HEK293 (cell line): ENCODE measurements around the gene GRK2.

Experiments used
- SETDB1 ChIP-seq: IDR thresholded peaks from one replicate; pipeline ENCODE4 v1.6.1; 2017; ENCODE audit warnings: mild to moderate bottlenecking, low read length, moderate library complexity, mixed read lengths; ENCODE audit not compliant: insufficient read length
- TCF7L2 ChIP-seq: IDR thresholded peaks from 2 replicates; pipeline ENCODE4 v1.6.1; 2011; ENCODE audit warnings: low read depth, mild to moderate bottlenecking, inconsistent platforms, low read length, moderate library complexity, borderline replicate concordance
- YY1 ChIP-seq: fragments of 450-650 bp; formaldehyde crosslinking; IDR thresholded peaks from 2 replicates; pipeline ENCODE4 v1.5.1; 2018; ENCODE audit warnings: missing biosample characterization, missing genetic modification characterization
- ZFP69B ChIP-seq: fragments of 450-650 bp; formaldehyde crosslinking; IDR thresholded peaks from 2 replicates; pipeline ENCODE4 v1.5.1; 2016; ENCODE audit warnings: missing biosample characterization, missing genetic modification characterization
- ZNF112 ChIP-seq: fragments of 450-650 bp; formaldehyde crosslinking; IDR thresholded peaks from 2 replicates; pipeline ENCODE4 v1.5.0; 2017; ENCODE audit warnings: missing biosample characterization, missing genetic modification characterization
- ZNF274 ChIP-seq, 2 experiments: fragments of 200-500 bp in 1 of 2; fragments of 450-650 bp in 1 of 2; sonication (Bioruptor generic) in 1 of 2; formaldehyde crosslinking in 1 of 2; IDR thresholded peaks; 2 replicates each; pipeline versions ENCODE4 v1.5.1 to v1.6.1; 2014 to 2016; ENCODE audit warnings: borderline replicate concordance in 1 of 2, inconsistent platforms in 1 of 2, low read length in 1 of 2, missing biosample characterization in 1 of 2, missing genetic modification characterization in 1 of 2
- ZNF423 ChIP-seq: fragments of 450-650 bp; formaldehyde crosslinking; IDR thresholded peaks from 2 replicates; pipeline ENCODE4 v1.5.1; 2016; ENCODE audit warnings: missing biosample characterization, missing genetic modification characterization
- TF ChIP-seq, protein P1 (sequence below): fragments of 450-650 bp; formaldehyde crosslinking; IDR thresholded peaks from 2 replicates; pipeline ENCODE4 v1.5.1; 2016; ENCODE audit warnings: missing biosample characterization, missing genetic modification characterization
- TF ChIP-seq, protein P2 (sequence below): fragments of 450-650 bp; formaldehyde crosslinking; conservative IDR thresholded peaks from 2 replicates; pipeline ENCODE4 v1.5.1; 2016; ENCODE audit warnings: low read depth, missing biosample characterization, missing genetic modification characterization
- TF ChIP-seq, protein P3 (sequence below): fragments of 450-650 bp; formaldehyde crosslinking; IDR thresholded peaks from 2 replicates; pipeline ENCODE4 v1.5.1; 2016; ENCODE audit warnings: missing biosample characterization, missing genetic modification characterization

DNA sequence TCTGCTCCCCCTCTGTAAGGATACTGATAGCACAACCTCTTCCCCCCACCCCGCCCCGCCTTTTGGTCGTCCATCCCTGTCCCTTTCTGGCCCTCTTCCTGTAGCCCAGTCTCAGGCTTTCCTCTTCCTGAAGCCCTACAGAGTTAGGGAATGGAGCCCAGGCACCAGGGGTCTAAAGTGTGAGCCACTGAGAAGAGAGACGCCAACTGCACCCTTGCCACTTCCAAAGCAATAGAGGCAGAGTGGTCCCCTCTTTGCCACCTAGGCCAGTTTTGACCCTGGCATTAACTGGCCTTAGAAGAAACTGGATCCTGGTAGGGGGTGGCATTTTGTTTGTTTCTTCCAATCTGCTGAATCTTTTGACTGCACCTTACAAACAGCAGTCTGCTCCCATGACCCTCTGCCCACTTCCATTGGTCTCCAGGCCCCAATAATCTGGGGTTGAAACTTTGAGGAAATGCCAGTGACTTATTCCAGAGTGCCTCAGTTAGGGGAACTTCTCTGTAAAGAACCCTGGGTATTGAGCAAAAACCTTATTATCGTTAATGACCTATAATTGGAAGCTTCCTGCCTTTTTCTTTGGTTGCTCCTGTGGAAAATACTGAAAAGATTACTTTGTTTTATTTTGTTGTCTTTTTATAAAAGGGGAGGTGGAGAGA lies 9.7 kb upstream of the GRK2 start:
- TF ChIP-seq ZNF274 (IDR thresholded peaks at IDR 0.05; ENCODE audit: low read length) (no peak), ZNF274 (tag by site-specific recombination; IDR thresholded peaks at IDR 0.05; ENCODE audit: borderline replicate concordance) (no peak), YY1 (tag by site-specific recombination) (no peak), ZNF112 (tag by site-specific recombination) (no peak), SETDB1 (no peak), ZNF423 (tag by site-specific recombination) (no peak), TCF7L2 (no peak), ZFP69B (tag by site-specific recombination) (no peak)
- TF ChIP-seq, protein P1, sequence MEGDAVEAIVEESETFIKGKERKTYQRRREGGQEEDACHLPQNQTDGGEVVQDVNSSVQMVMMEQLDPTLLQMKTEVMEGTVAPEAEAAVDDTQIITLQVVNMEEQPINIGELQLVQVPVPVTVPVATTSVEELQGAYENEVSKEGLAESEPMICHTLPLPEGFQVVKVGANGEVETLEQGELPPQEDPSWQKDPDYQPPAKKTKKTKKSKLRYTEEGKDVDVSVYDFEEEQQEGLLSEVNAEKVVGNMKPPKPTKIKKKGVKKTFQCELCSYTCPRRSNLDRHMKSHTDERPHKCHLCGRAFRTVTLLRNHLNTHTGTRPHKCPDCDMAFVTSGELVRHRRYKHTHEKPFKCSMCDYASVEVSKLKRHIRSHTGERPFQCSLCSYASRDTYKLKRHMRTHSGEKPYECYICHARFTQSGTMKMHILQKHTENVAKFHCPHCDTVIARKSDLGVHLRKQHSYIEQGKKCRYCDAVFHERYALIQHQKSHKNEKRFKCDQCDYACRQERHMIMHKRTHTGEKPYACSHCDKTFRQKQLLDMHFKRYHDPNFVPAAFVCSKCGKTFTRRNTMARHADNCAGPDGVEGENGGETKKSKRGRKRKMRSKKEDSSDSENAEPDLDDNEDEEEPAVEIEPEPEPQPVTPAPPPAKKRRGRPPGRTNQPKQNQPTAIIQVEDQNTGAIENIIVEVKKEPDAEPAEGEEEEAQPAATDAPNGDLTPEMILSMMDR (tag by site-specific recombination), result no peak
- TF ChIP-seq, protein P2, sequence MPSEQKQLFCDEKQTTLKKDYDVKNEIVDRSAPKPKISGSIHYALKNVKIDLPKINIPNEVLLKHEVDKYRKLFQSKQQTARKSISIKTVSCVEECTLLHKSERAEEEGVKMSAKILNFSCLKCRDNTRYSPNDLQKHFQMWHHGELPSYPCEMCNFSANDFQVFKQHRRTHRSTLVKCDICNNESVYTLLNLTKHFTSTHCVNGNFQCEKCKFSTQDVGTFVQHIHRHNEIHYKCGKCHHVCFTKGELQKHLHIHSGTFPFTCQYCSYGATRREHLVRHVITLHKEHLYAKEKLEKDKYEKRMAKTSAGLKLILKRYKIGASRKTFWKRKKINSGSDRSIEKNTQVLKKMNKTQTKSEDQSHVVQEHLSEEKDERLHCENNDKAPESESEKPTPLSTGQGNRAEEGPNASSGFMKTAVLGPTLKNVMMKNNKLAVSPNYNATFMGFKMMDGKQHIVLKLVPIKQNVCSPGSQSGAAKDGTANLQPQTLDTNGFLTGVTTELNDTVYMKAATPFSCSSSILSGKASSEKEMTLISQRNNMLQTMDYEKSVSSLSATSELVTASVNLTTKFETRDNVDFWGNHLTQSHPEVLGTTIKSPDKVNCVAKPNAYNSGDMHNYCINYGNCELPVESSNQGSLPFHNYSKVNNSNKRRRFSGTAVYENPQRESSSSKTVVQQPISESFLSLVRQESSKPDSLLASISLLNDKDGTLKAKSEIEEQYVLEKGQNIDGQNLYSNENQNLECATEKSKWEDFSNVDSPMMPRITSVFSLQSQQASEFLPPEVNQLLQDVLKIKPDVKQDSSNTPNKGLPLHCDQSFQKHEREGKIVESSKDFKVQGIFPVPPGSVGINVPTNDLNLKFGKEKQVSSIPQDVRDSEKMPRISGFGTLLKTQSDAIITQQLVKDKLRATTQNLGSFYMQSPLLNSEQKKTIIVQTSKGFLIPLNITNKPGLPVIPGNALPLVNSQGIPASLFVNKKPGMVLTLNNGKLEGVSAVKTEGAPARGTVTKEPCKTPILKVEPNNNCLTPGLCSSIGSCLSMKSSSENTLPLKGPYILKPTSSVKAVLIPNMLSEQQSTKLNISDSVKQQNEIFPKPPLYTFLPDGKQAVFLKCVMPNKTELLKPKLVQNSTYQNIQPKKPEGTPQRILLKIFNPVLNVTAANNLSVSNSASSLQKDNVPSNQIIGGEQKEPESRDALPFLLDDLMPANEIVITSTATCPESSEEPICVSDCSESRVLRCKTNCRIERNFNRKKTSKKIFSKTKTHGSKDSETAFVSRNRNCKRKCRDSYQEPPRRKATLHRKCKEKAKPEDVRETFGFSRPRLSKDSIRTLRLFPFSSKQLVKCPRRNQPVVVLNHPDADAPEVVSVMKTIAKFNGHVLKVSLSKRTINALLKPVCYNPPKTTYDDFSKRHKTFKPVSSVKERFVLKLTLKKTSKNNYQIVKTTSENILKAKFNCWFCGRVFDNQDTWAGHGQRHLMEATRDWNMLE (tag by site-specific recombination), result no peak
- TF ChIP-seq, protein P3, sequence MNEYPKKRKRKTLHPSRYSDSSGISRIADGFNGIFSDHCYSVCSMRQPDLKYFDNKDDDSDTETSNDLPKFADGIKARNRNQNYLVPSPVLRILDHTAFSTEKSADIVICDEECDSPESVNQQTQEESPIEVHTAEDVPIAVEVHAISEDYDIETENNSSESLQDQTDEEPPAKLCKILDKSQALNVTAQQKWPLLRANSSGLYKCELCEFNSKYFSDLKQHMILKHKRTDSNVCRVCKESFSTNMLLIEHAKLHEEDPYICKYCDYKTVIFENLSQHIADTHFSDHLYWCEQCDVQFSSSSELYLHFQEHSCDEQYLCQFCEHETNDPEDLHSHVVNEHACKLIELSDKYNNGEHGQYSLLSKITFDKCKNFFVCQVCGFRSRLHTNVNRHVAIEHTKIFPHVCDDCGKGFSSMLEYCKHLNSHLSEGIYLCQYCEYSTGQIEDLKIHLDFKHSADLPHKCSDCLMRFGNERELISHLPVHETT (tag by site-specific recombination), result no peak
